Stimulated activated effector memory CD8-positive, alpha-beta T cell treated with anti-CD3 and anti-CD28 coated beads, Interleukin-12 subunit alpha, Interleukin-12 subunit beta, amount 100 ng/mL, for 72 hours (primary cell): ENCODE results near the gene PRKAG3.
"Not testable (repeated sequence)": the region's sequence is repeated elsewhere in the genome, so short reads cannot be mapped to it uniquely, and the experiment has no call there.

Experiments used
- ATAC-seq: fragments of 150-1000 bp; cut with Tn5 transposase; 2 replicates; pipeline ENCODE4 v1.10.0; 2021
- DNase-seq, 2 donors: peaks; one replicate each; pipeline ENCODE4 v3.0.0; 2021 to 2022; ENCODE audit warnings: low spot score in 2 of 2
- H3K27ac Mint-ChIP-seq: one replicate; pipeline ENCODE4 v1.8.0; 2022; ENCODE audit warnings: mild to moderate bottlenecking, mixed read lengths
- H3K36me3 Mint-ChIP-seq: one replicate; pipeline ENCODE4 v1.8.0; 2022; ENCODE audit warnings: mild to moderate bottlenecking, mixed read lengths
- H3K4me1 Mint-ChIP-seq: one replicate; pipeline ENCODE4 v1.8.0; 2022; ENCODE audit warnings: mixed read lengths
- H3K4me3 Mint-ChIP-seq: one replicate; pipeline ENCODE4 v1.8.0; 2022; ENCODE audit warnings: mild to moderate bottlenecking, mixed read lengths
- H3K9me3 Mint-ChIP-seq: one replicate; pipeline ENCODE4 v1.8.0; 2022; ENCODE audit warnings: mixed read lengths

Gene PRKAG3

GRCh38 chr2:218773881-218774280 is 57.7 kb downstream of the PRKAG3 start:
- Mint-ChIP-seq H3K9me3 (peaks cover 9% of the 10 kb centered on the region), H3K4me1 (no peaks in the 10 kb centered on the region), H3K4me3 (no peak overlapping the region), H3K36me3 (peaks cover 6% of the 10 kb centered on the region), H3K27ac (no peak overlapping the region)
- DNase-seq (no peak), ATAC-seq (no peak)

GRCh38 chr2:218772759-218773158 is 58.8 kb downstream of the PRKAG3 start:
- H3K4me3 Mint-ChIP-seq, H3K4me1 Mint-ChIP-seq, ATAC-seq, H3K9me3 Mint-ChIP-seq, H3K27ac Mint-ChIP-seq, H3K36me3 Mint-ChIP-seq, DNase-seq: not testable (repeated sequence)
